Stimulated activated CD4-positive, alpha-beta T cell treated with anti-CD3 and anti-CD28 coated beads, TNF-alpha, amount 100 ng/mL, for 48 hours (primary cell): ENCODE measurements around the gene RNF217.
"Not testable (repeated sequence)": the region's sequence is repeated elsewhere in the genome, so short reads cannot be mapped to it uniquely, and the experiment has no call there.

Experiments used
- DNase-seq, 3 donors: peaks; one replicate each; pipeline ENCODE4 v3.0.0-alpha.2; 2020; ENCODE audit warnings: low read depth in 3 of 3

RNF217 gene

DNA sequence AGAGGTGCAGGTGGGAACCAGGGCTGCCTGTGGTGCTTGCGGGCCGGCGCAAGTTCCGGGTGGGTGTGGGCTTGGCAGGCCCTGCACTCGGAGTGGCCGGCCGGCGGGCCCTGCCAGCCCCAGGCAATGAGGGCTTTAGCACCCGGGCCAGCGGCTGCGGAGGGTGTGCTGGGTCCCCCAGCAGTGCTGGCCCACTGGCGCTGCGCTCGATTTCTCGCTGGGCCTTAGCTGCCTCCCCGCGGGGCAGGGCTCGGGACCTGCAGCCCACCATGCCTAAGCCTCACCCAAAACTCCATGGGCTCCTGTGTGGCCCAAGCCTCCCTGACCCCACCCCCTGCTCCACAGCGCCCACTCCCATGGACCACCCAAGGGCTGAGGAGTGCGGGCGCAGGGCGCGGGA, 163.6 kb downstream of the RNF217 start:
- DNase-seq, result not testable (repeated sequence)

DNA sequence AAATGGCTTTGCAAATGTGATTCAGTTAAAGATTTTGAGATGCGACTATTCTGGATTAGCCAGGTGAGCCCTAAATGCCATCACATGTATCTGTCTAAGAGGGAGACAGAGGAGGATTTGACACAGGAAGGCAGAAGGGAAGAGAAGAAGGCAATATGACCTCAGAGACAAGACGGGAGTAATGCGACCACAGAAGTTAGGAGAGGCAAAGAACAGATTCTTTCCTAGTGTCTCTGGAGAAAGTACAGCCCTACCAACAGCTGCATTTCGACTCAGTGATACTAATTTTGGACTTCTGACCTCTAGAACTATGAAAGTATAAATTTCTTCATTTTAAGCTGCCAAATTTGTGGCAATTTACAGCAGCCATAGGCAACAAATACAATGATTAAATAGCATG, 167.1 kb downstream of the RNF217 start:
- DNase-seq, result no peak

DNA sequence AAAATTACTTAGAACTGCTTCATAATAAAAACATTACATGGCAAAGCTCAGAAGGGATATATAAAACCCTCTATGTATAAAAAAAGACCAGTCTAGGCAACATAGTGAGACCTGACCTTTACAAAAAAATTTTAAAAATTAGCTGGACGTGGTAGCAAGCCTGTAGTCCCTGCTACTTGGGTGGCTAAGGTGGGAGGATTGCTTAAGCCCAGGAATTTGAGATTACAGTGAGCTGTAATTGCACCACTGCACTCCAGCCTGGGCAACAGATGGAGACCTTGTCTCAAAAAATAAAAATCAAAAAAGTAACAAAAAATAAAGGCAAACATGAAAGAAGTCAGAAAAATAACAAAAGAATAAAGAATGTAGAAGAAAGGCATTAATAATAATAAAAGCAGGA, 169.8 kb downstream of the RNF217 start:
- no peak for DNase-seq

DNA sequence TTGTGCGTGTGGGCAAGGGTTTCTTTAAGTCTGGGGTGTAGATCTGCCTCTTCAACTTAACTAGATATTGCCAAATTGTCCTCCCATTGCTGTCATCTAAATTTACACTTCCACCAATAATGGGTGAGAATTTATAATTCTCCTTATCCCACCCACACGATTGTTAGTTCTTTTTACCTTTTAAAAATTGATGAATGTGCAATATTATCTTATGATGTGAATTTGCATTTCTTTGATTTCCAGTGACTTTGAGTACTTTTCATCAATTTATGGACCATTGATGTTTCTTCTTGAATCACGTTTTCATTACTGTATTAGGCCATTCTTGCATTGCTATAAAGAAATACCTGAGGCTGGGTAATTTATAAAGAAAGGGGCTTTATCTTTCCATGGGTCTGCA, 174.1 kb downstream of the RNF217 start:
- DNase-seq, result no peak

DNA sequence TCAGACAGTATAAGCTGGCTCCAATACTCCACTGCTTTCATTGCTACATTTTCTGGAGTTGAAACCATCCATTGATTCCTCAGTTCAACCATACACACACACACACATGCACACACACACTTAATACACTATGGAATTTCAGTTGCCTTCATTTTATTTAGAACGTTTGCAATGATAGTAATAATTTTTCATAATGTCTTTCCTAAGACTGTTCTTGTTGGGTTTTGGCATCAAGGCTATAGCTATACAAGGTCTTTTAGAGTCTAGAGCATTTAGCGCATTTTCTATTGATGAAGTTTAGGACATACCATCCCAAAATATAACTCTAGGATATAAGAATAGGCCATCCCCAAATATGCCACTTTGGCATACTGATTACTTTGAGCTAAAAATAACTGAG, 175.8 kb downstream of the RNF217 start:
- DNase-seq, result no peak

DNA sequence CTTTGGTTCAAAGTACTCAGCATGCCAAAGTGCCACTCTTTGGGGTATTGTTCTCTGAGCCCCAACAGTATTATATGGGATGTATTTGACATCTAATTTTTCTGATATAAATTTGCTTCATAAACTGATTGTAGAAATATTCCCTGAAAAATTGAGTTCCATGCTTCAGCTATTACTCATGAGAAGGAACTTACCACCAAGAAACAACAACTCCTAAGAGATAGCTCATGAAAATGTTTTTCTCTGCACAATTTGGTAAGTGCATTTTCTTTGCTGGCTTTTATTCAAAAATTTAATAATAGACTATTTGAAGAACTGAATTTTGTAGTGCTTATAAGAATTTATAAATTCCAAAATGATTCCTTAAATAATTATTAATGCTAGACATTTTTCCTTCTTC, 178.6 kb downstream of the RNF217 start:
- DNase-seq, result no peak
